ENCODE data around the gene LANCL1.
"Not testable (repeated sequence)": the region's sequence is repeated elsewhere in the genome, so short reads cannot be mapped to it uniquely, and the experiment has no call there.

Gene LANCL1

GRCh38 chr2:210459407-210459806 is 17.2 kb downstream of the LANCL1 start:
- no peak for DNase-seq

- DNase-seq, result no peak
Observed at GRCh38 chr2:210458395-210458794, 18.2 kb downstream of the LANCL1 start.

- no peak for DNase-seq
Observed at GRCh38 chr2:210456571-210456970, 20.0 kb downstream of the LANCL1 start.

GRCh38 chr2:210454336-210454735 is 22.2 kb downstream of the LANCL1 start:
- no peak for DNase-seq

GRCh38 chr2:210452194-210452593 is 24.4 kb downstream of the LANCL1 start:
- DNase-seq, result no peak

GRCh38 chr2:210450942-210451341 is 25.6 kb downstream of the LANCL1 start:
- DNase-seq, result not testable (repeated sequence)

GRCh38 chr2:210445732-210446131 is 30.8 kb downstream of the LANCL1 start:
- no peak for DNase-seq

- DNase-seq, result no peak
Observed at GRCh38 chr2:210445116-210445707, 31.3 kb downstream of the LANCL1 start.

GRCh38 chr2:210443527-210443926 is 33.0 kb downstream of the LANCL1 start:
- no peak for DNase-seq

GRCh38 chr2:210442878-210443277 is 33.7 kb downstream of the LANCL1 start:
- DNase-seq, result no peak

GRCh38 chr2:210442457-210442856 is 34.1 kb downstream of the LANCL1 start:
- DNase-seq, result no peak

GRCh38 chr2:210440206-210440605 is 36.4 kb downstream of the LANCL1 start:
- no peak for DNase-seq

- DNase-seq, result no peak
Observed at GRCh38 chr2:210435439-210435838, 41.1 kb downstream of the LANCL1 start.

GRCh38 chr2:210432633-210433032 is 43.9 kb downstream of the LANCL1 start:
- DNase-seq, result no peak

- DNase-seq, result no peak
Observed at GRCh38 chr2:210429403-210430137, 47.0 kb downstream of the LANCL1 start.

GRCh38 chr2:210428393-210429179 is 48.0 kb downstream of the LANCL1 start:
- no peak for DNase-seq

- not testable (repeated sequence) for DNase-seq
Observed at GRCh38 chr2:210427309-210427708, 49.2 kb downstream of the LANCL1 start.

GRCh38 chr2:210422366-210422765 is 54.2 kb downstream of the LANCL1 start:
- DNase-seq, result no peak

GRCh38 chr2:210421916-210422315 is 54.6 kb downstream of the LANCL1 start:
- no peak for DNase-seq

- DNase-seq, result no peak
Observed at GRCh38 chr2:210412660-210413059, 63.9 kb downstream of the LANCL1 start.

- no peak for DNase-seq
Observed at GRCh38 chr2:210410542-210410941, 66.0 kb downstream of the LANCL1 start.

- no peak for DNase-seq
Observed at GRCh38 chr2:210399440-210400041, 77.0 kb downstream of the LANCL1 start.

GRCh38 chr2:210392469-210392881 is 84.1 kb downstream of the LANCL1 start:
- DNase-seq, result no peak

Data from activated T-cell treated with anti-CD3 and anti-CD28 coated beads, Interleukin-2, amount 50 U/mL, for 1 hour (primary cell).